ENCODE results near the gene MGMT. TPM values are rescaled to one million over a fixed set of nuclear protein-coding genes. Genes with fewer than 3 reads are reported as not detected.

The MGMT gene
- total RNA-seq, 4 donors from 2014 or later: 16.5 to 37.5 (median 32.1) TPM

- no peak for ATAC-seq
- Histone ChIP-seq H3K4me3 (no peak overlapping the region), H3K27me3 (no peaks in the 10 kb centered on the region), H3K27ac (no peak overlapping the region), H3K36me3 (no peaks in the 10 kb centered on the region), H3K9me3 (no peaks in the 10 kb centered on the region), H3K4me1 (peaks cover 0 to 4% (median 0%) of the 10 kb centered on the region in 3 donors)
- TF ChIP-seq POLR2A (IDR thresholded peaks at IDR 0.05): no peak
- TF ChIP-seq CTCF (IDR thresholded peaks at IDR 0.05): no peak
- no peak for TF ChIP-seq EP300 (IDR thresholded peaks at IDR 0.05)
- no peak for TF ChIP-seq POLR2AphosphoS5 (IDR thresholded peaks at IDR 0.05)
- WGBS, 2 donors (ENCODE audit: low coverage in 1 of 2): 40 to 51% methylated on average over 6 of the region's 6 CpGs
These were observed 51.8 kb downstream of the MGMT start for GRCh38 chr10:129518793-129519192.

GRCh38 chr10:129520440-129521080 is 53.5 kb downstream of the MGMT start:
- no peak for TF ChIP-seq POLR2A (IDR thresholded peaks at IDR 0.05)
- TF ChIP-seq POLR2AphosphoS5 (IDR thresholded peaks at IDR 0.05): no peak
- TF ChIP-seq EP300 (IDR thresholded peaks at IDR 0.05): no peak
- no peak for TF ChIP-seq CTCF (IDR thresholded peaks at IDR 0.05)
- peaks cover 0 to 14% (median 4%) of the 10 kb centered on the region in 3 donors for H3K4me1 ChIP-seq
- no peaks in the 10 kb centered on the region for H3K36me3 ChIP-seq
- no peaks in the 10 kb centered on the region for H3K27me3 ChIP-seq
- WGBS, 2 donors (ENCODE audit: low coverage in 1 of 2): 73% methylated on average over 4 of the region's 26 CpGs; no CpG with 5 or more reads in 1 of the 2 donors
- no peak overlapping the region for H3K4me3 ChIP-seq
- ATAC-seq: no peak
- H3K9me3 ChIP-seq: no peaks in the 10 kb centered on the region
- H3K27ac ChIP-seq: no peak overlapping the region

GRCh38 chr10:129521161-129522025 is 54.4 kb downstream of the MGMT start:
- ATAC-seq: no peak
- WGBS, 2 donors (ENCODE audit: low coverage in 1 of 2): 82% methylated on average over 3 of the region's 22 CpGs; no CpG with 5 or more reads in 1 of the 2 donors

GRCh38 chr10:129522041-129522585 is 55.1 kb downstream of the MGMT start:
- WGBS, 2 donors (ENCODE audit: low coverage in 1 of 2): 77 to 83% methylated on average over 1 of the region's 7 CpGs
- Histone ChIP-seq H3K4me1 (peaks cover 0 to 24% (median 4%) of the 10 kb centered on the region in 3 donors), H3K9me3 (no peaks in the 10 kb centered on the region), H3K27ac (no peak overlapping the region), H3K27me3 (no peaks in the 10 kb centered on the region), H3K36me3 (peaks cover 0 to 3% of the 10 kb centered on the region in 2 donors), H3K4me3 (no peak overlapping the region)
- TF ChIP-seq EP300 (IDR thresholded peaks at IDR 0.05) (no peak), CTCF (IDR thresholded peaks at IDR 0.05) (no peak), POLR2AphosphoS5 (IDR thresholded peaks at IDR 0.05) (no peak), POLR2A (IDR thresholded peaks at IDR 0.05) (no peak)
- no peak for ATAC-seq

More at GRCh38 chr10:129521161-129522025, 54.4 kb downstream of the MGMT start:
- no peaks in the 10 kb centered on the region for H3K36me3 ChIP-seq
- H3K27ac ChIP-seq: no peak overlapping the region
- TF ChIP-seq EP300 (IDR thresholded peaks at IDR 0.05) (no peak), POLR2A (IDR thresholded peaks at IDR 0.05) (no peak), CTCF (IDR thresholded peaks at IDR 0.05) (no peak), POLR2AphosphoS5 (IDR thresholded peaks at IDR 0.05) (no peak)
- H3K4me1 ChIP-seq: peaks cover 0 to 23% (median 4%) of the 10 kb centered on the region in 3 donors
- H3K4me3 ChIP-seq: no peak overlapping the region
- H3K9me3 ChIP-seq: no peaks in the 10 kb centered on the region
- H3K27me3 ChIP-seq: no peaks in the 10 kb centered on the region
